HG02642 (cell line): Measurements from ENCODE around the gene VPS26B.
A peak's percentile ranks its signal among the peaks of the same experiment; 100 is the strongest.
"Not testable (repeated sequence)": the region's sequence is repeated elsewhere in the genome, so short reads cannot be mapped to it uniquely, and the experiment has no call there.

Experiments
- ATAC-seq: cut with Tn5 transposase; IDR thresholded peaks from one replicate; pipeline ENCODE4 v1.9.1; 2021; ENCODE audit warnings: mild to moderate bottlenecking; ENCODE audit not compliant: unreplicated experiment, poor library complexity

Gene VPS26B

GRCh38 chr11:134223836-134224709 lies at the start of gene VPS26B, which contains the start of gene NCAPD3:
Gene VPS26B, plus strand, starts transcription at chr11:134224671. Its CDS starts 452 bp downstream, at chr11:134225123.
Gene NCAPD3, minus strand, starts transcription at chr11:134223967. Its CDS starts 41 bp downstream, at chr11:134223926.
- ATAC-seq, result peak; percentile 81

GRCh38 chr11:134176284-134176683 lies 48.2 kb upstream of the VPS26B start:
- no peak for ATAC-seq

- ATAC-seq, result no peak
These were observed 46.3 kb upstream of the VPS26B start for GRCh38 chr11:134178032-134178674.

- no peak for ATAC-seq
These were observed 42.8 kb upstream of the VPS26B start for GRCh38 chr11:134181707-134182106.

GRCh38 chr11:134188092-134188491 lies 36.4 kb upstream of the VPS26B start:
- not testable (repeated sequence) for ATAC-seq

GRCh38 chr11:134196756-134197155 lies 27.7 kb upstream of the VPS26B start:
- ATAC-seq, result no peak

- no peak for ATAC-seq
These were observed 24.9 kb upstream of the VPS26B start for GRCh38 chr11:134199531-134199930.

GRCh38 chr11:134200688-134201087 lies 23.8 kb upstream of the VPS26B start:
- ATAC-seq, result no peak

- ATAC-seq, result no peak
These were observed 21.8 kb upstream of the VPS26B start for GRCh38 chr11:134202661-134203060.

GRCh38 chr11:134205729-134206128 lies 18.7 kb upstream of the VPS26B start:
- ATAC-seq, result no peak

GRCh38 chr11:134206185-134206584 lies 18.3 kb upstream of the VPS26B start:
- no peak for ATAC-seq

GRCh38 chr11:134207538-134208239 lies 16.8 kb upstream of the VPS26B start:
- ATAC-seq, result no peak

GRCh38 chr11:134215836-134216235 lies 8.6 kb upstream of the VPS26B start:
- no peak for ATAC-seq

GRCh38 chr11:134216816-134217215 lies 7.7 kb upstream of the VPS26B start:
- ATAC-seq, result no peak

- ATAC-seq, result no peak
These were observed 1.4 kb upstream of the VPS26B start for GRCh38 chr11:134223121-134223520.

GRCh38 chr11:134224710-134225664 lies 516 bp downstream of the VPS26B start:
- peak; percentile 30 for ATAC-seq

GRCh38 chr11:134226806-134227325 lies 2.4 kb downstream of the VPS26B start:
- no peak for ATAC-seq

GRCh38 chr11:134228625-134229024 lies 4.2 kb downstream of the VPS26B start:
- peak; percentile 52 for ATAC-seq

GRCh38 chr11:134229126-134229790 lies 4.8 kb downstream of the VPS26B start:
- ATAC-seq, result no peak
